Suprapubic skin (tissue), 4 donors: Measurements from ENCODE around the gene NCKAP5.

Source experiments
- POLR2A ChIP-seq, 2 donors: fragments of 450-650 bp; IDR thresholded peaks; one replicate each; pipeline ENCODE4 v1.6.1; 2017; ENCODE audit warnings: antibody characterized with exemption in 2 of 2, mild to moderate bottlenecking in 2 of 2, moderate library complexity in 2 of 2
- POLR2AphosphoS5 ChIP-seq, 3 donors: sonication (generic); formaldehyde crosslinking; IDR thresholded peaks; one replicate each; pipeline ENCODE4 v1.6.1; 2017; ENCODE audit warnings: antibody characterized with exemption in 3 of 3
- TF ChIP-seq, protein P1 (sequence below), 2 donors: fragments of 200-600 bp in 1 of 2; fragments of 450-650 bp in 1 of 2; sonication (generic) in 1 of 2; IDR thresholded peaks; one replicate each; pipeline ENCODE4 v1.5.1; 2016 to 2019; ENCODE audit warnings: antibody characterized with exemption in 2 of 2, mild to moderate bottlenecking in 1 of 2, moderate library complexity in 1 of 2

DNA sequence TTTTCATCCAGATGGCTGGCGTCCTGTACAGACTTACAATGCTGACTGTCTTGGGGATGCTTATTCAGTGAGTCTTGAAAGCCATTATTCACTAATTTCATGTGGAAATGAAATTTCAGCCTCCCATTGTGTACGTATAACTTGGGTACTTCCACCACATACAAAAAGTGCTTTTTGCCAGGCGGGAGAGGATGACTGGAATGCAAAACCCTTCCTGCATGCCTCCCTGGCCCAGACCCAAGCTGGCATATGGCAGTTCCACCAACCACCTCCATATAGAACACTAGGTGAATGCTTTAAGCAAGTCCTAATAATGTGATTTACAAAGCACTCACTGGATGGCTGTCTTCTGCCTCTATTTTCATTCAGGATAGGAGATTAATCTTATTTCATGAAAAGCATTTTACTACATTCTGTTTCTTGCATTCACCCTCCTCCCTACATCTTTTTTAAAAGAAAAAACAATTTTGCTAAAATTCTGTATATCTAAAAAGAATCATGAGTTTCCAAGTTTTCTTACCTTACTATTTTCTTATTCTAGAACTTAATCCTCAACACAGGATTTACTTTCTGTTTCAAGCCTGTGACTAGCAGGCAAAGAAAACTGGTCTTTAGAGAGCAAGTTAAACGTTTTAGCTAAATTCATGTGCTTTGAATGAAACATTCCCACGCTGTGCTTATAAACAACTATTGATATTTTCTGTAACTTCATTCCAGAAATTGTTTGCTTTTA is 327.6 kb downstream of the NCKAP5 start:
- TF ChIP-seq, protein P1, sequence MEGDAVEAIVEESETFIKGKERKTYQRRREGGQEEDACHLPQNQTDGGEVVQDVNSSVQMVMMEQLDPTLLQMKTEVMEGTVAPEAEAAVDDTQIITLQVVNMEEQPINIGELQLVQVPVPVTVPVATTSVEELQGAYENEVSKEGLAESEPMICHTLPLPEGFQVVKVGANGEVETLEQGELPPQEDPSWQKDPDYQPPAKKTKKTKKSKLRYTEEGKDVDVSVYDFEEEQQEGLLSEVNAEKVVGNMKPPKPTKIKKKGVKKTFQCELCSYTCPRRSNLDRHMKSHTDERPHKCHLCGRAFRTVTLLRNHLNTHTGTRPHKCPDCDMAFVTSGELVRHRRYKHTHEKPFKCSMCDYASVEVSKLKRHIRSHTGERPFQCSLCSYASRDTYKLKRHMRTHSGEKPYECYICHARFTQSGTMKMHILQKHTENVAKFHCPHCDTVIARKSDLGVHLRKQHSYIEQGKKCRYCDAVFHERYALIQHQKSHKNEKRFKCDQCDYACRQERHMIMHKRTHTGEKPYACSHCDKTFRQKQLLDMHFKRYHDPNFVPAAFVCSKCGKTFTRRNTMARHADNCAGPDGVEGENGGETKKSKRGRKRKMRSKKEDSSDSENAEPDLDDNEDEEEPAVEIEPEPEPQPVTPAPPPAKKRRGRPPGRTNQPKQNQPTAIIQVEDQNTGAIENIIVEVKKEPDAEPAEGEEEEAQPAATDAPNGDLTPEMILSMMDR (IDR thresholded peaks at IDR 0.05) = no peak
- TF ChIP-seq POLR2A (IDR thresholded peaks at IDR 0.05) (no peak), POLR2AphosphoS5 (IDR thresholded peaks at IDR 0.05) (no peak)
